CD4-positive, alpha-beta T cell (primary cell): ENCODE results near the gene P2RX5. TPM values are rescaled to one million over a fixed set of nuclear protein-coding genes. Genes with fewer than 3 reads are reported as not detected.

Experiments
- ATAC-seq: fragments of 200-7000 bp; cut with Tn5 transposase; one replicate; pipeline ENCODE4 v1.10.0; 2022; ENCODE audit warnings: mild to moderate bottlenecking; ENCODE audit not compliant: poor library complexity
- CTCF ChIA-PET: fragments of 350-600 bp; sonication (Branson Sonifier 250); formaldehyde crosslinking; loops from one replicate; lab custom pipeline; 2021; ENCODE audit warnings: antibody characterized with exemption, inconsistent platforms; lab: Charles Lee
- POLR2A ChIA-PET: fragments of 350-600 bp; sonication (Branson Sonifier 250); formaldehyde crosslinking; loops from one replicate; lab custom pipeline; 2021; ENCODE audit warnings: antibody characterized with exemption, inconsistent platforms; lab: Charles Lee
- DNase-seq, 14 experiments: peaks; one replicate each; pipeline ENCODE4 v3.0.0-alpha.2; 2013 to 2020; ENCODE audit warnings: mixed read lengths in 2 of 14
- H3K27ac ChIP-seq, 2 donors: one replicate each; pipeline versions ENCODE4 v1.5.1 to v1.7.0; 2013; ENCODE audit warnings: low read length in 2 of 2, low read depth in 1 of 2, mild to moderate bottlenecking in 1 of 2
- H3K27me3 ChIP-seq, 2 experiments: 1 replicate in 1 of 2; 2 replicates in 1 of 2; pipeline versions ENCODE4 v1.6.1 to v1.7.0; 2013; ENCODE audit warnings: low read length in 2 of 2, control low read depth in 1 of 2, mild to moderate bottlenecking in 1 of 2, moderate library complexity in 1 of 2; ENCODE audit not compliant: insufficient read depth in 2 of 2, control insufficient read depth in 1 of 2
- H3K36me3 ChIP-seq: one replicate; pipeline ENCODE4 v1.6.1; 2013; ENCODE audit warnings: low read length, control low read depth; ENCODE audit not compliant: insufficient read depth
- H3K4me1 ChIP-seq: one replicate; pipeline ENCODE4 v1.6.1; 2013; ENCODE audit warnings: low read length, control low read depth; ENCODE audit not compliant: insufficient read depth
- H3K4me3 ChIP-seq: one replicate; pipeline ENCODE4 v1.5.1; 2013; ENCODE audit warnings: mild to moderate bottlenecking, low read length, moderate library complexity
- H3K9me3 ChIP-seq, 2 experiments: 1 replicate in 1 of 2; 2 replicates in 1 of 2; pipeline versions ENCODE4 v1.6.1 to v1.7.0; 2013; ENCODE audit warnings: low read length in 2 of 2, mild to moderate bottlenecking in 2 of 2, control low read depth in 1 of 2, moderate library complexity in 1 of 2; ENCODE audit not compliant: control insufficient read depth in 1 of 2, insufficient read depth in 1 of 2
- H3K27ac Mint-ChIP-seq: one replicate; pipeline ENCODE4 v1.8.0; 2020; ENCODE audit warnings: mixed read lengths
- H3K27me3 Mint-ChIP-seq: one replicate; pipeline ENCODE4 v1.8.0; 2021; ENCODE audit warnings: mixed read lengths
- H3K36me3 Mint-ChIP-seq: one replicate; pipeline ENCODE4 v1.8.0; 2021; ENCODE audit warnings: low read depth, mixed read lengths
- H3K4me1 Mint-ChIP-seq: one replicate; pipeline ENCODE4 v1.8.0; 2021; ENCODE audit warnings: low read depth, mixed read lengths
- H3K4me3 Mint-ChIP-seq: one replicate; pipeline ENCODE4 v1.8.0; 2020; ENCODE audit warnings: mild to moderate bottlenecking, mixed read lengths
- H3K9me3 Mint-ChIP-seq: one replicate; pipeline ENCODE4 v1.8.0; 2020; ENCODE audit warnings: mixed read lengths
- CTCF ChIP-seq: fragments of 200-600 bp; IDR thresholded peaks from one replicate; pipeline ENCODE4 v1.8.0; 2022; ENCODE audit warnings: antibody characterized with exemption, mild to moderate bottlenecking
- intact Hi-C, 2 experiments: fragments of 100-400 bp; cut with DNase I in 1 of 2; cut with micrococcal nuclease in 1 of 2; formaldehyde crosslinking; loops; one replicate each; pipeline versions ENCODE4 v1.15.1 to v1.9.0; 2023 to 2025; cut with DNase I, micrococcal nuclease
- total RNA-seq, 174 experiments: library from RNA in 2 of 174; stranded (reverse) in 2 of 174; gene quantifications; one replicate each; pipeline ENCODE4 v1.2.3 and lab custom pipeline; 2021 to 2026

P2RX5 gene
- total RNA-seq, 2 experiments from 2014 or later: 14.3 to 16.0 TPM

- ATAC-seq: no peak
- Histone ChIP-seq H3K36me3 (no peaks in the 10 kb centered on the region), H3K27ac (no peak overlapping the region), H3K4me3 (no peak overlapping the region), H3K27me3 (no peaks in the 10 kb centered on the region), H3K4me1 (peaks cover 13% of the 10 kb centered on the region), H3K9me3 (no peaks in the 10 kb centered on the region)
- POLR2A ChIA-PET: interaction anchor here (0.7 kb wide), 1 partner anchor 1610 kb away, joined by 3 read pairs; no protein-coding TSS in a partner anchor
- Mint-ChIP-seq H3K9me3 (no peaks in the 10 kb centered on the region), H3K27ac (no peak overlapping the region), H3K36me3 (no peaks in the 10 kb centered on the region), H3K4me3 (no peak overlapping the region), H3K27me3 (no peaks in the 10 kb centered on the region), H3K4me1 (peaks cover 18% of the 10 kb centered on the region)
- TF ChIP-seq CTCF: no peak
- DNase-seq: no peak
- intact Hi-C loops: no loop called here
- CTCF ChIA-PET: no interaction called here
These were observed 4.0 kb upstream of the P2RX5 start for GRCh38 chr17:3699951-3700350.

- no peak for ATAC-seq
- Mint-ChIP-seq H3K27ac (no peak overlapping the region), H3K9me3 (no peaks in the 10 kb centered on the region), H3K36me3 (no peaks in the 10 kb centered on the region), H3K4me1 (peaks cover 33% of the 10 kb centered on the region), H3K27me3 (no peaks in the 10 kb centered on the region), H3K4me3 (peak overlapping the region; percentile 76)
- intact Hi-C loops: no loop called here
- TF ChIP-seq CTCF: no peak
- no peaks in the 10 kb centered on the region for H3K36me3 ChIP-seq
- H3K9me3 ChIP-seq: no peaks in the 10 kb centered on the region
- no peak overlapping the region for H3K4me3 ChIP-seq
- H3K27me3 ChIP-seq: no peaks in the 10 kb centered on the region
- peaks cover 31% of the 10 kb centered on the region for H3K4me1 ChIP-seq
- ChIA-PET CTCF (no interaction called here), POLR2A (no interaction called here)
- DNase-seq: no peak
- H3K27ac ChIP-seq: no peak overlapping the region
These were observed 2.2 kb upstream of the P2RX5 start for GRCh38 chr17:3698139-3698538.

GRCh38 chr17:3697103-3697476 is 1.1 kb upstream of the P2RX5 start:
- H3K27ac Mint-ChIP-seq: no peak overlapping the region
- Histone ChIP-seq H3K4me3 (no peak overlapping the region), H3K4me1 (peaks cover 31% of the 10 kb centered on the region)

More at GRCh38 chr17:3697103-3697476, 1.1 kb upstream of the P2RX5 start:
- DNase-seq (no peak), ATAC-seq (no peak)
- POLR2A ChIA-PET: interaction anchor here (1.4 to 2.3 kb wide), 5 partner anchors 16 to 268 kb away, joined by 3 to 15 read pairs (median 5); partner anchors contain the start of genes HASPIN and NCBP3
- no peak for TF ChIP-seq CTCF
- Histone ChIP-seq H3K9me3 (no peaks in the 10 kb centered on the region), H3K27ac (no peak overlapping the region), H3K27me3 (no peaks in the 10 kb centered on the region), H3K36me3 (no peaks in the 10 kb centered on the region)
- intact Hi-C loops: loop anchor here in 1 of 2 experiments (2.0 kb wide), 1 partner anchor 14 kb away; no protein-coding TSS in a partner anchor
- no peaks in the 10 kb centered on the region for H3K36me3 Mint-ChIP-seq
- CTCF ChIA-PET: interaction anchor here (1.6 kb wide), 1 partner anchor 41 kb away, joined by 7 read pairs; no protein-coding TSS in a partner anchor
- H3K4me1 Mint-ChIP-seq: peaks cover 36% of the 10 kb centered on the region
- H3K9me3 Mint-ChIP-seq: no peaks in the 10 kb centered on the region
- H3K4me3 Mint-ChIP-seq: no peak overlapping the region
- H3K27me3 Mint-ChIP-seq: no peaks in the 10 kb centered on the region
